ENCODE data around the gene RNF8. TPM values are rescaled to one million over a fixed set of nuclear protein-coding genes. Genes with fewer than 3 reads are reported as not detected.
"Not testable (repeated sequence)": the region's sequence is repeated elsewhere in the genome, so short reads cannot be mapped to it uniquely, and the experiment has no call there.

RNF8 gene
- total RNA-seq, 1 donor: 16.6 TPM

- peaks cover 7% of the 10 kb centered on the region for H3K27me3 ChIP-seq (ENCODE audit: insufficient read depth, low read length)
- H3K79me2 ChIP-seq (ENCODE audit: insufficient read depth, low read length): no peaks in the 10 kb centered on the region
- TF ChIP-seq CTCF (IDR thresholded peaks at IDR 0.05; ENCODE audit: extremely low read depth, low read depth, low read length): no peak
- H3K36me3 ChIP-seq (ENCODE audit: insufficient read depth, low read length): no peaks in the 10 kb centered on the region
- peaks cover 6% of the 10 kb centered on the region for H3K4me1 ChIP-seq (ENCODE audit: insufficient read depth, low read length)
- no peak overlapping the region for H3K4me2 ChIP-seq (ENCODE audit: insufficient read depth, low read length)
- H2AFZ ChIP-seq (ENCODE audit: low read length): no peak overlapping the region
- no peaks in the 10 kb centered on the region for H4K20me1 ChIP-seq (ENCODE audit: insufficient read depth, low read length)
- no peak overlapping the region for H3K4me3 ChIP-seq (ENCODE audit: insufficient read depth, low read length)
- H3K9me3 ChIP-seq (ENCODE audit: low read depth, low read length): no peaks in the 10 kb centered on the region
- H3K27ac ChIP-seq (ENCODE audit: low read depth, low read length): no peak overlapping the region
- no peak for DNase-seq (ENCODE audit: insufficient read length, low spot score, missing footprints)
Observed at GRCh38 chr6:37343248-37343647, 10.5 kb upstream of the RNF8 start.

- no peak overlapping the region for H3K4me2 ChIP-seq (ENCODE audit: insufficient read depth, low read length)
- H3K9me3 ChIP-seq (ENCODE audit: low read depth, low read length): no peaks in the 10 kb centered on the region
- H3K4me1 ChIP-seq (ENCODE audit: insufficient read depth, low read length): peaks cover 6% of the 10 kb centered on the region
- H3K4me3 ChIP-seq (ENCODE audit: insufficient read depth, low read length): no peak overlapping the region
- no peak for DNase-seq (ENCODE audit: insufficient read length, low spot score, missing footprints)
- H3K27me3 ChIP-seq (ENCODE audit: insufficient read depth, low read length): peaks cover 7% of the 10 kb centered on the region
- H3K27ac ChIP-seq (ENCODE audit: low read depth, low read length): no peak overlapping the region
- no peak for TF ChIP-seq CTCF (IDR thresholded peaks at IDR 0.05; ENCODE audit: extremely low read depth, low read depth, low read length)
- no peaks in the 10 kb centered on the region for H3K36me3 ChIP-seq (ENCODE audit: insufficient read depth, low read length)
- no peaks in the 10 kb centered on the region for H3K79me2 ChIP-seq (ENCODE audit: insufficient read depth, low read length)
- H2AFZ ChIP-seq (ENCODE audit: low read length): no peak overlapping the region
- H4K20me1 ChIP-seq (ENCODE audit: insufficient read depth, low read length): no peaks in the 10 kb centered on the region
Observed at GRCh38 chr6:37344308-37344707, 9.5 kb upstream of the RNF8 start.

- H3K79me2 ChIP-seq (ENCODE audit: insufficient read depth, low read length); H3K4me2 ChIP-seq (ENCODE audit: insufficient read depth, low read length); H3K27ac ChIP-seq (ENCODE audit: low read depth, low read length); H3K36me3 ChIP-seq (ENCODE audit: insufficient read depth, low read length); DNase-seq (ENCODE audit: insufficient read length, low spot score, missing footprints); H3K4me3 ChIP-seq (ENCODE audit: insufficient read depth, low read length); H3K4me1 ChIP-seq (ENCODE audit: insufficient read depth, low read length); H3K27me3 ChIP-seq (ENCODE audit: insufficient read depth, low read length); H4K20me1 ChIP-seq (ENCODE audit: insufficient read depth, low read length); H3K9me3 ChIP-seq (ENCODE audit: low read depth, low read length); H2AFZ ChIP-seq (ENCODE audit: low read length): not testable (repeated sequence)
Observed at GRCh38 chr6:37345804-37346203, 8.0 kb upstream of the RNF8 start.

GRCh38 chr6:37347177-37347576 is 6.6 kb upstream of the RNF8 start:
- Histone ChIP-seq H3K9me3 (ENCODE audit: low read depth, low read length) (no peaks in the 10 kb centered on the region), H3K36me3 (ENCODE audit: insufficient read depth, low read length) (no peaks in the 10 kb centered on the region), H2AFZ (ENCODE audit: low read length) (no peak overlapping the region), H3K4me1 (ENCODE audit: insufficient read depth, low read length) (no peaks in the 10 kb centered on the region), H4K20me1 (ENCODE audit: insufficient read depth, low read length) (no peaks in the 10 kb centered on the region), H3K27me3 (ENCODE audit: insufficient read depth, low read length) (peaks cover 11% of the 10 kb centered on the region), H3K4me3 (ENCODE audit: insufficient read depth, low read length) (no peak overlapping the region), H3K79me2 (ENCODE audit: insufficient read depth, low read length) (no peaks in the 10 kb centered on the region), H3K27ac (ENCODE audit: low read depth, low read length) (no peak overlapping the region), H3K4me2 (ENCODE audit: insufficient read depth, low read length) (no peak overlapping the region)
- no peak for TF ChIP-seq CTCF (IDR thresholded peaks at IDR 0.05; ENCODE audit: extremely low read depth, low read depth, low read length)
- no peak for DNase-seq (ENCODE audit: insufficient read length, low spot score, missing footprints)

All from osteoblast (primary cell).